Measurements from ENCODE around the gene KIF18B. TPM values are rescaled to one million over a fixed set of nuclear protein-coding genes. Genes with fewer than 3 reads are reported as not detected.

Gene KIF18B
- total RNA-seq, 4 donors from 2014 or later: 0.72 TPM; not detected in 3

DNA sequence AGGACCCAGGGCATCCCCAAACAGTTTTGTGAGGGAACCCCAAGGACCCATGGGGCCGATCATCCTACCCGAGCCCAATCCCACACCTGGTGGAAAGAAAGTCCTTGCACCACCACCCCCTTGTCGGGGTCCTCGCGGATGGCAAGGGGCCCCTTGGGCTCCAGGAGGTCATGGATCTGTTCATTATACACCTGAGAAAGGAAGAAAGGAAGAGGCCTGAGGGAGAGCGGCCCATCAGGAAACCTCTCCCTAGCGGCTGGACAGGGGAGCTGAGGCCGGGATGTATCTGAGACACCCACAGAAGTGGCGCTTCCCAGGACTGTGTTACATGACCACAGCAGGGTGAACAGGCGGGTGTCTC lies 12.8 kb downstream of the KIF18B start:
- DNase-seq (ENCODE audit: low spot score) (no peak), ATAC-seq (ENCODE audit: low FRiP score) (no peak)

DNA sequence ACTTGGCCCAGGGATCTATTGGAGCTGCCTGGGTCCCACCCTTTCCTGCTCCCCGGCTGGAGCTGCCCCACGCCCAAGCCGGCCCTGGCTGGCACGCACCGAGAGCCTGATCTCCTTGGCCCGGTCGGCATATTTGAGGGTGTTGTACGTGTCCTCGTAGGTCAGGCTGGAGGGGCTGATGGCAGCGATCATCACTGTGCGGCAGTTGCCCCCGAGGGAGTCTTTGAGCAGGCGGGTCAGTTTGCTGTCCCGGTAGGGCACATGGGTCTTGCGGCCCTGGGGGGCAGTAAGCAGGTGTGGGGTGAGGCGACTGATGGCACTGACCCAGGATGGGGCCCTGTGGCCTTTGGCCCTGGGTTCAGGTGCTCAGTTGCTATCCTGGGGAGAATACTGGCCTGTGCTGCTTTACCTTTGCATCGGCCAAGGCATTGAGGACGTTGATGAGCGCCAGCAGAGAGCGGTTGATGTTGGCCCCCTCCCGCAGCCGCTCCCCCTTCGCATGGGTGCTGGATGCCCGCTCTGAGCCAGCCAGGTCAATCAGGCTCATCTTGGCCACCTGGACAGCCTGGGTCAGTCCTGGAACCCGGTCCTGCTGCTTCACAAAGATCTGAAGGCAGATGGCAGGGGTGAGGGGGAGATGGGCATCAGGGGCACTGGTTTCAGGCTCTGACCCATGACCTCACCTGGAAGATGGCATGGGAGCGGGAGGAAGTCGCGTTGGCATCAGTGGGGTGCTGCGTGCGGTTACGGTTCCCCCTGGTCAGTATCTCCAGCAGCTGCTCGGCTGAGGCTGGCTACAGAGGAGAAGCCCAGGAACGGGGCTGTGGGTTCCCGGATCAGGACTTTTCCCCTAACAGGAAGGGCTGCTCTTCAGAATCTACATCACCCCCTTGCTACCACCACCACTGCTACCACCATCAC lies 13.5 kb downstream of the KIF18B start:
- ATAC-seq (ENCODE audit: low FRiP score) (no peak), DNase-seq (ENCODE audit: low spot score) (no peak)
- TF ChIP-seq, protein P1, sequence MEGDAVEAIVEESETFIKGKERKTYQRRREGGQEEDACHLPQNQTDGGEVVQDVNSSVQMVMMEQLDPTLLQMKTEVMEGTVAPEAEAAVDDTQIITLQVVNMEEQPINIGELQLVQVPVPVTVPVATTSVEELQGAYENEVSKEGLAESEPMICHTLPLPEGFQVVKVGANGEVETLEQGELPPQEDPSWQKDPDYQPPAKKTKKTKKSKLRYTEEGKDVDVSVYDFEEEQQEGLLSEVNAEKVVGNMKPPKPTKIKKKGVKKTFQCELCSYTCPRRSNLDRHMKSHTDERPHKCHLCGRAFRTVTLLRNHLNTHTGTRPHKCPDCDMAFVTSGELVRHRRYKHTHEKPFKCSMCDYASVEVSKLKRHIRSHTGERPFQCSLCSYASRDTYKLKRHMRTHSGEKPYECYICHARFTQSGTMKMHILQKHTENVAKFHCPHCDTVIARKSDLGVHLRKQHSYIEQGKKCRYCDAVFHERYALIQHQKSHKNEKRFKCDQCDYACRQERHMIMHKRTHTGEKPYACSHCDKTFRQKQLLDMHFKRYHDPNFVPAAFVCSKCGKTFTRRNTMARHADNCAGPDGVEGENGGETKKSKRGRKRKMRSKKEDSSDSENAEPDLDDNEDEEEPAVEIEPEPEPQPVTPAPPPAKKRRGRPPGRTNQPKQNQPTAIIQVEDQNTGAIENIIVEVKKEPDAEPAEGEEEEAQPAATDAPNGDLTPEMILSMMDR (IDR thresholded peaks at IDR 0.05): no peak

More for the DNA sequence above, 12.8 kb downstream of the KIF18B start:
- TF ChIP-seq, protein P1 (IDR thresholded peaks at IDR 0.05): no peak

DNA sequence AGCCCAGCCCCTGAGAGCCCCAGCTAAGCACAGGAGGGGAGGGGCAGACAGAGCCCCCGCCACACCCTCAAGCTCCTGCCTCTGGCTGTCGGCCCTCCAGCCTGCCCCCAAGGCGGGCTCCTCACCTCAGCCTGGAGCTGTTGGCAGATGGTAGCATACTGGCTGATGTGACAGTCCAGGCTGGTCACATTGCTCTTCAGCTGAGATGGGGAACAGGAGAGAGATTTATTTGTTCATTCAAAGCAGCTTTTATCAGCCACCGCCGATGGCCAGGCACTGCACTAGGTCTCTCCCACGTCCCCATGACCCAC lies 14.8 kb downstream of the KIF18B start:
- TF ChIP-seq, protein P1 (IDR thresholded peaks at IDR 0.05): no peak
- peak; percentile 16 for ATAC-seq (ENCODE audit: low FRiP score)

DNA sequence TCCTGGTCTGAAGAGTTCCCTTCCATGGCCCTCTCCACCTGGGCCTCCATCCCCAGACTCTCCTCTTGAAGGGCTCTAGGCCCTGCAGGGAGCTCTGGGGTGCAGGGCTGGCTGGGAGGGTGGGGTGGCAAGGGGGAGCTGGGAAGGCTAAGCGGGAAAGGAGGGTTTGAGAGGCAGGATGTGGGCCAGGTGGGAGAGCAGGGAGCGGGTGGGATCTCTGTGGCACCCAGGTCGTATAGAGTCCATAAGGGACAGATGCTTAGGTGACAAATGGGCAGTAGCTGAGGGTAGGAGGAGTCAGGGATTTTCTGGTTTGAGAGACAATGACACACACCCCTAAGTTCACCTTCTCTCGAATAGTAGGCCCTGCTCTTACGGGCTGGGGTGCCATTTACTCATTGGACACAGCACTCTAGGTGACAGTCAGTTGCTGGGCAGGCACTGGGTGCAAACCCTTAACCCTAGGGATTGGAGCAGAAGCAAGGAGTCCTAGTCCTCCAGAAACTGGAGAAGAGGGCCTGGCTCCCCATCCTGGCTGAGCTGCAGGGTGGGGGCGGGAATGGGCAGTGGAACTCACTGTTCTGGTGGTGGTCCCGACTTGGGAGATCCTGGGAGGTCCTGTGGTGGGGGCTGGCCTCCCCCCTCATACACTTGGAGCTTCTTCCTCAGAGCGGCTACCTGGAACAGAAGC lies 15.3 kb downstream of the KIF18B start:
- TF ChIP-seq, protein P1 (IDR thresholded peaks at IDR 0.05): no peak
- ATAC-seq (ENCODE audit: low FRiP score) (no peak), DNase-seq (ENCODE audit: low spot score) (no peak)

More for the DNA sequence above, 14.8 kb downstream of the KIF18B start:
- no peak for DNase-seq (ENCODE audit: low spot score)

DNA sequence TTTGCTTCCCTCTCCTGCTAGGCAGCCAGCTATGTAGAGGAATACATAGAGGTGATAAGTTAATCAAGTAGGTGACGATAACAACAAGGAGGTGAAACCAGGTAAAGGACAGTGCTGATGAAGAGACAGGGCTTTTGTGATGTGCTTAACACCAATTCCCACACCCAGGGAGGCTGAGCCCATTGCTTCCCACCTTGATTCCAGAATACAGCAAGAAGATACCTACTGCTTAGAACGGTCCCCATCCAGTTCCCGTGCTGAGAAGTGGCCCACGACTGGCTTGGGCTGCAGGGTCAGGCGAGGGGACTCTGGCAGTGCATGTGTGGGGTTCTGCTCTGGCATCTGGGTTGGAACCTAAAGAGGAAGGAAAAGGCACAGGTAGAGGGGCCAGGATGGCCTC lies 16.2 kb downstream of the KIF18B start:
- TF ChIP-seq, protein P1 (IDR thresholded peaks at IDR 0.05): no peak
- no peak for ATAC-seq (ENCODE audit: low FRiP score)
- DNase-seq (ENCODE audit: low spot score): no peak

DNA sequence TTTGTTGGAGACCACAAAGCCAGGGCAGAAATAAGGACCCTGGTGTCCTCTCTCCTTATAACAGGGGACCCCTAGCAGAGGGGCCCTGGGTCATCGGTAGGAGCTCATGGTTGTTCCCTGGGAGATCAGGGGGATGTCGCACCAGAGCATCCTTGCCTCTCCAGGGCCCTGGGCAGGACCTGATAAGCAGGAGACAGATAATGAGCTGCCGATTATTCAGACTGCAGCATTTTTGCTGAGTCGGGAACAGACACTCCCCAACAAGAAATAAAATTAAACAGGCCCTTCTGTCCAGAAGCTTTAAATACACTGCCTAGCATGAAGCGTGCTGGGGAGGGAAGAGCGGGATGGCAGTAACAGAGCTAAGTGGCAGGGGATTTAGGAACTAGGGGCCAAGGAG lies 16.9 kb downstream of the KIF18B start:
- no peak for ATAC-seq (ENCODE audit: low FRiP score)
- TF ChIP-seq, protein P1 (IDR thresholded peaks at IDR 0.05): no peak
- DNase-seq (ENCODE audit: low spot score): no peak

All from omental fat pad (tissue), 4 donors.